DMS153 treated with DMSO at 0.1 percent for 48 hours (cell line): Measurements from ENCODE around the gene HCLS1.
"Not testable (repeated sequence)": the region's sequence is repeated elsewhere in the genome, so short reads cannot be mapped to it uniquely, and the experiment has no call there.

Source experiments
- DNase-seq: peaks from one replicate; lab custom pipeline; 2025; ENCODE audit not compliant: unreplicated experiment; lab: John Stamatoyannopoulos, UW

The HCLS1 gene, protein sequence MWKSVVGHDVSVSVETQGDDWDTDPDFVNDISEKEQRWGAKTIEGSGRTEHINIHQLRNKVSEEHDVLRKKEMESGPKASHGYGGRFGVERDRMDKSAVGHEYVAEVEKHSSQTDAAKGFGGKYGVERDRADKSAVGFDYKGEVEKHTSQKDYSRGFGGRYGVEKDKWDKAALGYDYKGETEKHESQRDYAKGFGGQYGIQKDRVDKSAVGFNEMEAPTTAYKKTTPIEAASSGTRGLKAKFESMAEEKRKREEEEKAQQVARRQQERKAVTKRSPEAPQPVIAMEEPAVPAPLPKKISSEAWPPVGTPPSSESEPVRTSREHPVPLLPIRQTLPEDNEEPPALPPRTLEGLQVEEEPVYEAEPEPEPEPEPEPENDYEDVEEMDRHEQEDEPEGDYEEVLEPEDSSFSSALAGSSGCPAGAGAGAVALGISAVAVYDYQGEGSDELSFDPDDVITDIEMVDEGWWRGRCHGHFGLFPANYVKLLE

DNA sequence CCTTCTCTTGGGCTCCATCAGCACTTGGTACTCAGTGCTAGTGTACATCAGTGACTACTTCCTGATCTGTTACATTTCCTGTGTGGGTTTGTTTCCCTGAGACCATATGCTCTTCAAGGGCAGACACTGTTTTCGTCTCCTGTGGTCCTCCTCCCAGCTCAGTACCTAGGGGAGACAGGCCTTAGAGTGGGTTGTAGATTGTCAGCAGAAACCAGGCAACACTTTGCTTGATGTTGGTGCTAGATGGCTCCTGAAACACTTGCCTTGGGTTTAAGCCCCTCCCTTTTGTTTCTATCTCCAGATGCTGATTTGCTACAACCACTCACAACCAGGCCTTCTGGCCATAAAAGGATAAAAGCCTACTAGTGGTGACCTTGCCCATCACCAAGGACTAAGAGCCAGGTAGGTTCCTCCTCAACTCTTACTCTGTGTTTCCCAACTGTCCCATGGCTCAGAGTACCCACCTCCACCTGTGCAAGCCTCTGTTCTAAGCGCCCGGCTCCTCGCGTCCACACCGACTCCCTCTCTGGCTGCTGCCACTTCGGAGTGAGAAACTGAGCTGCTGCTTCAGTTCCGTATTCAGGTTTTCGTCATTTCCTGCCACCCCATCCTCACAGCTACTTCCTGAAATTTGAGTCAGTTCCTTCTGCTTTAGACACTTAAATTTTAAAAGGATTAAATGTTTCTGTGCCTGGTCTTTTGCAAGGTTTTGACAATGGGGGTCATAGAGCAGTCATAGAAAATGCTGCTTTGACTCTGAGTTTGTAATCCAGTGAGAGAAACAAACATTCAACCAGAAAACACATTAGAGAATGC, at the start of gene HCLS1:
TSS of gene HCLS1 (minus strand) at position 548 of the 816 bp plus-strand sequence. CDS start 2,556 bp downstream, outside the sequence.
- no peak for DNase-seq

DNA sequence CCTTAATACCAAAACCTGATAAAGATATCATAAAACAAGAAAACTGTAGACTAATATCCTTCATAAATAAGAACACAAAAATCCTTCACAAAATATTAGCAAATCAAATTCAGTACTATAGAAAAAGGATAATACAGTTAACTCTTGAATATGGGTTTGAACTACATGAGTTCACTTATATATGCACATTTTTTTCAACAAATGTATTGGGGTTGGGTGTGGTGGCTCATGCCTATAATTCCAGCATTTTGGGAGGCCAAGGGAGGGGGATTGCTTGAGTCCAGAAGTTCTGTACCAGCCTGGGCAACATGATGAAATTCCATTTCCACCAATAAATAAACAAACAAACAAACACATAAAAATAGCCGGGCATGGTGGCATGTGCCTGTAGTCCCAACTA, 49.6 kb upstream of the HCLS1 start:
- no peak for DNase-seq

DNA sequence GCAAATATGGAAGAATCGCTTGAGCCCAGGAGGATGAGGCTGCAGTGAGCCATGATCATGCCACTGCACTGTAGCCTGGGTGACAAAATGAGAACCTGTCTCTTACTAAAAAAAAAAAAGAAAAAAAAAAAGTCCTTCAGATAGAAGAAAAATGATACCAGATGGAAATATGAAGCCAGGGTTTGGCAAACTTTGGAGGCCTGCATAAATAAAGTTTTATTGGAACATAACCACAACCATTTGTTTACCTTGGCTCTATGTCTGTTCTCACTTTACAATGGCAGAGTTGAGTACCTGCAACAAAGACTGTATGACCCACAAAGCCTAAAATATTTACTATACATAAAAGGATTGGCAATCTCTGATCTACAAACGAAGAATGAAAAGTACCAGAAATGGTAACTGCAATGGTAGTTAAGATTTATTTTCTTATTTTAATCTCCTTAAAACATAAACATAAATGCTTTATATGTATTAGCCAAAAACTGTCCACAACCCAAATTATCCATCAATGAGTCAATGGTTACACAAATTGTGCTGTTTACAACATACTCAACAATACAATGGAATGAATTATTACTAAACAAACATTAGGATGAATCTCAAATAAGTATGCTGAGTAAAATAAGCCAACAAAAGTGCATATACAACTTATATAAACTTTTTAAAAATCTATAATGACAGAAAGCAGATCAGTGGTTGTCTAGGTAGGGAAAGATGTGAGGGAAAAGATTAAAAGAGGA, 47.0 kb upstream of the HCLS1 start:
- DNase-seq, result no peak

DNA sequence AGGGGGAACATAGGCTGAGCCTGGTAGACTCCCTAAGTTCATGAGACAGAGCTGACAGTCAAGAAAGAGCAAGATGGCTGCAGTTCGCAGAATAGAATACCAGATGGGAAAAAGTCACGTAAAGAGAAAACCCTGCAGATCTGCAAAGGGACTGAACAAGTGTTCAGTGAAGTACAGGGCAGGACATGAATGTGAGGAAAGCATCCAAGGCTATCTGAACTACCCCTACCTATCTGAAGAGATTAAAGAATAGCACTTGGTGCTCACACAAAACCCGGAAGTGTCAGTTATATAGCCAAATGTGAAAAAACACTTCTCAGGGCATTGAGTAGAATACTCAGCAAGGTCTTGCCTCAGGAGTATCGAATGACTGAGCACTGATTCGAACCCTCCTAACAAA, 44.8 kb upstream of the HCLS1 start:
- no peak for DNase-seq

DNA sequence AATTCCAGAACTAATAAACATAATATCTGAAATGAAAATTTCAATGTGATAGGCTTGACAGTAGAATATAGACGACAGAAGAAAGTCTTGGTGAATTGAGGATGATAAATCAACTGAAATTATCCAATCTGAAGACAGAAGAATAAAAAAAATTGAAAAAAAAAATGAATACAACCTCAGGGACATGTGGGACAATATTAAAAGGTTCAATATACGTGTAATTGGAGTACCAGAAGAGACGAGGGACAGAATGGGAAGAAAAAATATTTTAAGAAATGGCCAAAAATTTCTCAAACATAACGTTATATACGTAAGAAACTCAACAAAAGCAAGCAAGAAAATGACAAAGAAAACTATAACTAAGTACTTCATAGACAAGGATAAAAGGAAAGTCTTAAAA, 43.3 kb upstream of the HCLS1 start:
- no peak for DNase-seq

DNA sequence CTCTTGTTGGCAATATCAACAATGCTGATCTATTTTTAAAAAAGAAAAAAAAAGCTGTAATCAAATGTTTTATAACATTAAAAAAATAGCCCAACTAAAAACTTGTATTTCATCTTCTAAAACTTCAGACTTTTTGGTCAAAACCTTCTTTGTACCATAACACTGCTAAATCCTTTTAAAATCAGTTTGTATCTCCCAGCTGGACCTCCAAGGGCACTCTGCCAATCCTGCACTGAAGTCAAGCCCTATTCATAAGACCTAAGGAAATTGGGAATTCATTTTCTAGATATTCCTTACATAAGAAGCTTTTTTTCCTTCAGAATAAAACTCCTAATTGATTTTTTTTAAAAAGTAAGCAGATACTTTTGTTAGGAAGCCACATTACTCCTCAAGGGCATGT, 38.2 kb upstream of the HCLS1 start:
- DNase-seq, result no peak

DNA sequence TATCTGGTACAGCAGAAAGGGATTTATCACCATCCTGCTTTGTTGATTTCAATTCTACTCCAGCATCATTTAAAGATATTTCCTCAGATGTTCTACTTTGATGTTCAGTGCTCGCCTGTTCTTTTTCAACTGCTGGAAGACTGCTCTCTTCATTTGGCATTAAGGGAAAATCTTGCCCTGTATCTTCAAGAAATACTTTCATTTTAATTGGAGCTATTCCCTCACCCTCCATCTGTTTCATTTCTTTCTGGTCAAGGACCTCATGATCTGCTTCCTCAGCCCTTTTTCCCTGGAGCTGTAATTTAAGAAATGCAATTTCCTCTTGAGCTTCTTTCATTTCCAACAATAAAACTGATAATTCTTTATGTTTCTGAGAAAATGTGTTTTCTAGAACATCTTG, 37.8 kb upstream of the HCLS1 start:
- no peak for DNase-seq

DNA sequence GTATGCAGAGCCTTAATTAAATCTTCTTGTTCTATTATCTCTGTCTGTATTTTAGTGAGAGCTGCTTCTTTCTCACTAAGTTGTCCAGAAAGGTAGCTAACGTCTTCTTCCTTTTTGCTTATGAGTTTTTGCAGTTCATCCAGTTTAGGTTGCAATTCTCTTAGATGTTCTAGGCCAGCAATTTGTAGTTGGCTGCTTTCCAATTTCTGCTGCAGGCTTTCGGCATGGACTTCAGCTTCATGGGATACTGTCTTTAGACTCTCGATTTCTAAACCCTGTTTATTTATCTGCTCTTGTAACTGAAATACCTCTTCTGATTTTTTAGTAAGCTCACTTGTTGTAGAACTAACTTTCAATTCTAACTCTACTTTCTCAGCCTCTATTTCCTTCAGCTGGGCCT, 35.5 kb upstream of the HCLS1 start:
- DNase-seq, result no peak

DNA sequence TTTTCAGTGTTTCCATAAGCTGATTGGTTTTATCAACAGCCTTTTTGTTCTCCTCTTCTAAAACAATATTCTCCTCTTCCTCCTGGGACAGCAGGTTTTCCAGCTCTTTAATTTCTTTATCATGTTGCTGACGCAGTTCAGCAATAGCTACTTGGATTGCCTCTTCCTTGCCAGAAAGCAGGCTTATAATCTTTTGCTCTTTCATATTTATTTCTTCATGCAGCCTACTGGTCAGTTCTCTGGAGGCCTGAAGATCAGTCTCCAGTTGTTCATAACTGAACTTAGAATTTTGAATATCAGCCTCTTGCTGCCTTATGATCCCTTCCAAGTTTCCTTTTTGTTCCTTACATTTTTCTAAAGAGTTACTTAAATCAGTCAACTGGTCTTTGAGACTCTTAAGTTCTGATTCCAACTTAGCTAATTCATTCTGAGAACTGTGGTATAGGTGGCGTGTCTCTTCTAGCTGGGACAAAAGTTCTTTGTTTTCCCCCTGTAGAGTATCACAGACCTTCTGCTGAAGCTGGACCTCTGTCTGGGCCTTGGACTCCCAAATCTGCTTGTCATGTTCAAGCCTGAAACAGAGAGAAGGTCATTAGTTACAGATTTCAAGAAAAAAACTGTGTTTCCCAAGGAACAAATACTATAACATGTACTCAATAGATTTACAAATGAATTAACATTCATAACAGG, 31.5 kb upstream of the HCLS1 start:
- no peak for DNase-seq

DNA sequence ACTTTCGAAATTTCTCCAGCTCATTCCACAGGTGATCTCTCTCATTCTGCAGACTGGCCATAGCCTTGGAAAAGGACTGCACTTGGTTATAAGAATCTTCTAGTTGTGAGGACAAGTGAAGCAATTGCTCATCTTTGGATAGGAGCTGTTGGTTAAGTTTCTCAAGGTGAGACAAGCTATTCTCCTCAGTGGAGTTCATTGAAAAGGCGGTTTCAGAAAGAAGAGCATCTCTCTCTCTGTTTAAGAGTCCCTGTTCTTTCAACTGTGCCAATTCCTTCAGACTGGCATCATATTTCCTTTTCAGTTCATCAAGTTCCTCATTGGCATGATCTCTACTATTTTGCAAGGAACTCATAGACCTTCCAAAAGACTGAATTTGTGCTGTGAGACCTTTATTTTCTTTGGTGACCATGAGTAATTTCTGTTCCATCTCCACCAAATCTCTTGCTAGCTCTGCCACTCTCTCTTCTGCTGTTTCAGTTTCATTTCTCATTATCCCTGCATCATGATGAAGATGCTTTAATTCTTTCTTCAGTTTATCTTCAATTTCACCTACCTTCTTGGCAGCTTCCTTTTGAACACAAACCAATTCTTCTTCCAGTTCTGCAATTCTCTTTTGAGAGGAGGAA, 30.2 kb upstream of the HCLS1 start:
- DNase-seq, result no peak

DNA sequence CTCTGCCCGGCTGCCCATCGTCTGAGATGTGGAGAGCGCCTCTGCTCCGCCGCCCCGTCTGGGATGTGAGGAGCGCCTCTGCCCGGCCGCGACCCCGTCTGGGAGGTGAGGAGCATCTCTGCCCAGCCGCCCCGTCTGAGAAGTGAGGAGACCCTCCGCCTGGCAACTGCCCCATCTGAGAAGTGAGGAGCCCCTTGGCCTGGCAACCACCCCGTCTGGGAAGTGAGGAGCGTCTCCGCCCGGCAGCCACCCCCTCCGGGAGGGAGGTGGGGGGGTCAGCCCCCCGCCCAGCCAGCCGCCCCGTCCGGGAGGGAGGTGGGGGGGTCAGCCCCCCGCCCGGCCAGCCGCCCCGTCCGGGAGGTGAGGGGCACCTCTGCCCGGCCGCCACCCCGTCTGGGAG, 28.0 kb upstream of the HCLS1 start:
- not testable (repeated sequence) for DNase-seq

DNA sequence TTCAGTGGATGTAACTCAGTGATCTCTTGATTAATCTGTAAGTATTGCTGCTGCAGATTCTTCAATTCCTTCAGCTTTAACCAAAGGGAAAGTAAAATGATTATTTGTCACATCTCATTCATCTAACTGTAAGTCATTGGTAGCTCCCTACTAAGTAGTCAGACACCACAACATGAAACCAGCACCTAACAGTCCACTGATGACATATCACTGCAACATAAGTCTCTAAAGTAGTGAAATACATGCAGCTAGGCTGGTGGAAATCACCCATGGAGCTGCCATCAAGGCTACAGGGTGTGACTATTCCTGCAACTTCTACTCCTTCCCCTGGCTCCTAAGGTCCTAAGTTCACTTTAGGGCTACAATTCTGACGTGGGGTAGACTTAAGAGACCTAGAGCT, 21.1 kb upstream of the HCLS1 start:
- DNase-seq, result no peak

DNA sequence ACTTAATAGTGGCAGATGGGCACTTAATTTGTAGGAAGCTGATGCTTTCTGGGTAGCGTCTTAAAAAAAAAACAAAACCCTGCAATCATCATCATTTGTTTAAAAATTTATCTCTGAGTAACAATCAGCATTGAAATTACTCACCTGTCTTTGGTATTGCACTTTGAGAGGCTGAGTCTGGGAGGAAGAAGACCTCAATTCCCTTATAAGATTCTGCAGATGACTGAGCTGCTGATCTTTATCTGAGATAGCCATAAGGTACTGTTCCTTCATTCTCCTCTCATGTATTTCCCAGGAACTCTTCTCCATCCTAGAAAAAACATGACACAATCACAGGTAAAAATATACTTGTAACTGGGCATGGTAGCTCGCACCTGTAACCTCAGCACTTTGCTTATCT, 16.4 kb upstream of the HCLS1 start:
- DNase-seq, result no peak

DNA sequence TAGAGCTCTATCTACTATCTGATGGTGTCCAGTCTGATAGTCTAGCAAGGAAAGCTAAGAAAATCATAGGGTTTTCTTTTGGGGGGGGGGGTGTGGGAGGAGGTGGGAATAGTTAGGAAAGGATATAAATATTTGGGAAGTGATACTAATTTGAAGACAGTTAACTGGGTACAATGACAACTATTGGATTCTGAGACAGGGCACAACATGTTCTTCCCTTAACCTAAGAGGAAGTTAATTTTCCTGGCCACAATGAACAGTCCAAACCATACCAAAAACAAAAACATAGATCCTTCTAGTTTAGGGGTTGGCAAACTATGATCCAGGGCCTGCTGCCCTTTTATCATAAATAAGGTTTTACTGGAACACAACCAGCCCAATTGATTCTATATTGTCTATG, 10.0 kb upstream of the HCLS1 start:
- DNase-seq, result no peak

DNA sequence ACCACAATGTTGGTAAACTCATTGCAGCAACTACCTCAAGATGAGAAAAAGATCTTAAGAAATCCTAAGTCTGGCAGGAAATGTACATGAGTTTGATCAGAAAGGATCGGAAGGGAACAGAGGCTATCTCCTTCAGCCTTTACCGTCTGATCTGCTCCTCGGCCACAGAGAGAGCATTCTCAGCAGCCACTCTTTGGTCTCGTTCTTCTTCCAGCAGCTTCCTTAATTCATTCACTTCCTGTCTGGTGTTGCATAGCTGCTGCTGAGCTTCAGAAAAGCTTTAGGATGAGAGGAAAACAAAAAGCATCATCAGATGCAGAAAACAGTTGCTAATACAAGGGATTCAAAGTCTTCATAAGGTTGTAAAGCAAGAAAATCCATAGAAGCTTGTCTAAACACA, 6.6 kb upstream of the HCLS1 start:
- no peak for DNase-seq

DNA sequence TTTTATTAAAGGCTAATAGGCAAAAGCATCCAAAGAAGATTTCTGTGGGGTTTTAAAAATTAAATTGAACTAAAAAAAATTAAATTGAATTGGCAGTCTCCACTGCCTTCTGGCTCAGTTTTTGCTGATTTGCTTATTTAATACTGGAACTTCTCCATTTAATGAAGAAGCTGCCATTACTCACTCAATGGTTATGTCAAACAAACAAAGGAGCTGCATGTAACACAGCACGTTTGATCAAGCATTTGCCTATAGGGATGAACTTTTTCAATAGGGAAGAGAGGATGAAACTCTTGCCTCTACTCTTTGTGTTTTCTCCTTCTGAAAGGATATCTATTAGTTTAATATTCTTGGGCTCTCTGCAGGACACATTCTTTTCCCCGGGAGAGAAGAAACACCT, 4.8 kb upstream of the HCLS1 start:
- DNase-seq, result no peak

DNA sequence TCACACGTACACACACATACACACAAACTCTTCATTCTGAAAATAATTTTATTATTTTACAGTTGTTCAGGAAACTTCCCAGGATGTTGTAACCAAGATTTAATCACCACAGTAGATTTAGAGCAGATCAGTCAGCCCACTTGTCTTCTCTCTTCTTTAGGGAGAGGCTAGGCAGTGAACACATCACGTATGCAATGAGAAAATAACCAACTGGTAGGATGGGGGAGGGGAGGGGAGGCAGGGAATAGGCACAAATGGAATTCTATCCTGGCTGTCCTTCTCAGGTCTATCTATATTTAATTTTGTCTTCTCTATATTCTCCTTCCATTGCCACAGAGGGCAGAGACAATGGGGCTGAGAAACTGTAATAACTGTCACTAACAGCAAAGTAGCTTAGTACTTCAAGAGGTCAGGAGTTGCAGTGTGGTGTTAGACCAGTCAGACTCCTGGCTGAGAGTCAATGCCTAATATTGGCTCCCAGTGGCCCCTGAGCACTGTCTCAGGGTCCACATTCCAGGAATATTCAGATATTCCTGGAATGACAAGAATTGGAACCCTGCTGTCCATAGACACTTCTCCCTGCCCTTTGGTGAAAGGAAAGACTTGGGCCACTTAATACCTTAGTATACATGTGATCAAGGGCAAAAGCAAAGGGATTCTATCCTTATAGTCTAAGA, 2.6 kb upstream of the HCLS1 start:
- no peak for DNase-seq

DNA sequence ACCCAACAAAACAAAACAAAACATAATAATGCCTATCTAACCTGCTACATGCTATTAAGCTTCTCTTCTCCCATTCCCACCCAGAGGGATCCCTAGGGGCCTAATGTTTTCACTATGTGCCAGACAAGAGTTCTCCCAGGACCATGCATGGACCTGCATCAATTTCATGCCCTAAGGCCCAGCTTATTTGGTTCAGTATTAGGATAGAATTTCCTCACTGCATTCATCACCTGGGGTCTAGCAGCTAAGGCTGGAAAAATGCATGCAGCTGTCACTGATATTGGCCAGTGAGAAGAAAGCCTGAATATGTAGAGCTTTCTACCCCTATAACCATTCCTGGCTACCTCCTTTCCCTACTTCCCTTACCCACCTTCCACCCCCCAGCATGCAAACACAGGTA, 2.0 kb upstream of the HCLS1 start:
- DNase-seq, result no peak

DNA sequence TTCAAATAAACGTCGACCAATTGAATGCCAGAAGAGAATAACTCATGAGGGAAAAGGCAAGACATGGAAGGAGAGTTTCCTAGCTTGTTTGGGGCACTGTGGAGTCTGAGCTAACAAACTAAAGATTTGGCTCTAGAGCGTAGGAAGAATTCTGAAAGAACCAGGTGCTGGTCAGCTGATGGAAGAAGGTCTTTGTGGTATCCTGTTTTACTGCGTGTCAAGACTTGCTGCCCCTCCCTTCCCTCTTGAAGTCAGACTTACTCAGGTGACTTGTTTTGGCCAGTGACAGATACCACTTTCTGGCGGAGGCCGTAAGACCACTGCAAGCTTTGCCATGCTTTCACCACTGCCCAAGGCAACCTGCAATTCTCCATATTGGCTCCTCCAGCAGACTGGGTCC, 673 bp upstream of the HCLS1 start:
- DNase-seq, result no peak

DNA sequence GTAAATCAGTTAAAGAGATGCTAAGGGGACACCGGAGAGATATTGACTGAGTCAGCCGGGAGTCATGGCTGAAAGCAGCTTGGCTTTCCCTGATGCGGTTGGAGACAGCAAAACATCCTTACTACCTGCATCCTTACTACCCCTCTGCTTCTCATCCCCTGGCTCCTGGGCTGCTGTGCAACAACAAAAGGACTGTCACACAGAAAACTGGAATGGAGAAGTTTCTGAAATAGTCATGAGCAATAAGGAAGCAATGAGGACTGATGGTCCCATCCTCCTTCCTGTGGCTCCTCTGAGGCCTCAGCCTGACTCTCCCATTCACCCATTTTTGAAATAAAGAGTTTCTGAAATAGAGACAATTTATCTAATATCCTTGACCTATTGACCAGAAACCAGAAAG, 1.1 kb downstream of the HCLS1 start:
- no peak for DNase-seq
